ENCODE data around the gene CNIH4.
"Not testable (repeated sequence)": the region's sequence is repeated elsewhere in the genome, so short reads cannot be mapped to it uniquely, and the experiment has no call there.

CNIH4 gene

GRCh38 chr1:224427346-224427745 lies 70.7 kb downstream of the CNIH4 start:
- ChIA-PET CTCF (interaction anchor here (0.8 to 1.1 kb wide), 2 partner anchors 30 to 32 kb away, joined by 4 to 5 read pairs; no protein-coding TSS in a partner anchor), POLR2A (no interaction called here)
- H3K4me3 ChIP-seq (ENCODE audit: low read depth, low read length), result no peak overlapping the region
- no peaks in the 10 kb centered on the region for H3K9me3 ChIP-seq (ENCODE audit: control insufficient read depth, insufficient read depth, low read depth, low read length)
- H3K27ac ChIP-seq (ENCODE audit: extremely low read depth, low read depth, low read length), result no peak overlapping the region
- H3K4me1 ChIP-seq (ENCODE audit: control insufficient read depth, insufficient read depth, low read length), result peaks cover 30% of the 10 kb centered on the region
- peak; percentile 81 for TF ChIP-seq PRDM6 (tag by site-specific recombination; IDR thresholded peaks at IDR 0.05)
- no peak for TF ChIP-seq ZNF302 (tag by site-specific recombination; IDR thresholded peaks at IDR 0.05; ENCODE audit: low read depth)
- no peak for TF ChIP-seq ZNF571 (tag by site-specific recombination; IDR thresholded peaks at IDR 0.05)
- TF ChIP-seq ZSCAN30 (tag by site-specific recombination; IDR thresholded peaks at IDR 0.05), result peak; percentile 22; the same call in 1 of the 2 replicates
- 0 out of 2 replicates have a peak, but pooled peaks have one; percentile 20 for TF ChIP-seq ZBTB17 (tag by site-specific recombination; IDR thresholded peaks at IDR 0.05)
- TF ChIP-seq ZNF658 (tag by site-specific recombination; IDR thresholded peaks at IDR 0.05), result no peak
- no peak for TF ChIP-seq ZBTB6 (tag by site-specific recombination; IDR thresholded peaks at IDR 0.05)
- TF ChIP-seq TSHZ1 (tag by site-specific recombination; IDR thresholded peaks at IDR 0.05; ENCODE audit: borderline replicate concordance), result no peak
- TF ChIP-seq HOXA7 (CRISPR knock-in tag; IDR thresholded peaks at IDR 0.05; ENCODE audit: borderline replicate concordance), result no peak
- TF ChIP-seq ZNF416 (tag by site-specific recombination; IDR thresholded peaks at IDR 0.05), result no peak
- peak; percentile 82 for TF ChIP-seq ZBTB11 (tag by site-specific recombination; conservative IDR thresholded peaks at IDR 0.05; ENCODE audit: low read depth)
- no peak for TF ChIP-seq ZNF548 (tag by site-specific recombination; IDR thresholded peaks at IDR 0.05)
- peaks cover 76 to 78% of the 10 kb centered on the region in 2 experiments for H3K36me3 ChIP-seq (ENCODE audit: control insufficient read depth in 2 of 2, insufficient read depth in 1 of 2, low read length in 2 of 2)

GRCh38 chr1:224428713-224429112 lies 72.0 kb downstream of the CNIH4 start:
- H3K27ac ChIP-seq (ENCODE audit: extremely low read depth, low read depth, low read length); H3K9me3 ChIP-seq (ENCODE audit: control insufficient read depth, insufficient read depth, low read depth, low read length); H3K4me3 ChIP-seq (ENCODE audit: low read depth, low read length); POLR2A ChIA-PET: not testable (repeated sequence)
- H3K4me1 ChIP-seq (ENCODE audit: control insufficient read depth, insufficient read depth, low read length), result peaks cover 34% of the 10 kb centered on the region
- CTCF ChIA-PET, result interaction anchor here (0.6 to 1.5 kb wide), 2 partner anchors 11 to 321 kb away, joined by 3 to 7 read pairs; no protein-coding TSS in a partner anchor
- peaks cover 62 to 74% of the 10 kb centered on the region in 2 experiments for H3K36me3 ChIP-seq (ENCODE audit: control insufficient read depth in 2 of 2, insufficient read depth in 1 of 2, low read length in 2 of 2)
- 0 out of 2 replicates have a peak, but pooled peaks have one; percentile 56 for TF ChIP-seq ZNF362 (tag by site-specific recombination; IDR thresholded peaks at IDR 0.05)
- 0 out of 2 replicates have a peak, but pooled peaks have one; percentile 35 for TF ChIP-seq ZNF18 (tag by site-specific recombination; IDR thresholded peaks at IDR 0.05)

All from HEK293 (cell line).